ENCODE data around the gene SRBD1. TPM values are rescaled to one million over a fixed set of nuclear protein-coding genes. Genes with fewer than 3 reads are reported as not detected.

The SRBD1 gene
- total and polyA plus RNA-seq, 2 donors (not counting 1 experiment from before 2014, with no cell fraction given), result 9.6 to 18.7 TPM

GRCh38 chr2:45591073-45591472 lies 20.0 kb downstream of the SRBD1 start:
- no peak overlapping the region for H2AFZ ChIP-seq (ENCODE audit: low read length)
- TF ChIP-seq EZH2 (IDR thresholded peaks at IDR 0.05; ENCODE audit: low read length, missing control alignments), result no peak
- TF ChIP-seq, protein P1, sequence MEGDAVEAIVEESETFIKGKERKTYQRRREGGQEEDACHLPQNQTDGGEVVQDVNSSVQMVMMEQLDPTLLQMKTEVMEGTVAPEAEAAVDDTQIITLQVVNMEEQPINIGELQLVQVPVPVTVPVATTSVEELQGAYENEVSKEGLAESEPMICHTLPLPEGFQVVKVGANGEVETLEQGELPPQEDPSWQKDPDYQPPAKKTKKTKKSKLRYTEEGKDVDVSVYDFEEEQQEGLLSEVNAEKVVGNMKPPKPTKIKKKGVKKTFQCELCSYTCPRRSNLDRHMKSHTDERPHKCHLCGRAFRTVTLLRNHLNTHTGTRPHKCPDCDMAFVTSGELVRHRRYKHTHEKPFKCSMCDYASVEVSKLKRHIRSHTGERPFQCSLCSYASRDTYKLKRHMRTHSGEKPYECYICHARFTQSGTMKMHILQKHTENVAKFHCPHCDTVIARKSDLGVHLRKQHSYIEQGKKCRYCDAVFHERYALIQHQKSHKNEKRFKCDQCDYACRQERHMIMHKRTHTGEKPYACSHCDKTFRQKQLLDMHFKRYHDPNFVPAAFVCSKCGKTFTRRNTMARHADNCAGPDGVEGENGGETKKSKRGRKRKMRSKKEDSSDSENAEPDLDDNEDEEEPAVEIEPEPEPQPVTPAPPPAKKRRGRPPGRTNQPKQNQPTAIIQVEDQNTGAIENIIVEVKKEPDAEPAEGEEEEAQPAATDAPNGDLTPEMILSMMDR (conservative IDR thresholded peaks at IDR 0.05 in 1 of 2, IDR thresholded peaks at IDR 0.05 in 1 of 2; ENCODE audit: low read depth in 1 of 2, low read length in 2 of 2), result no peak
- H3K36me3 ChIP-seq (ENCODE audit: control insufficient read depth, insufficient read depth, low read length), result no peaks in the 10 kb centered on the region
- H3K9me3 ChIP-seq (ENCODE audit: control insufficient read depth, insufficient read depth, low read depth, low read length), result no peaks in the 10 kb centered on the region
- no peak overlapping the region for H3K4me2 ChIP-seq (ENCODE audit: extremely low read depth, insufficient read depth, low read length)
- no peak overlapping the region for H3K27ac ChIP-seq (ENCODE audit: insufficient read depth, low read length)
- H4K20me1 ChIP-seq (ENCODE audit: control insufficient read depth, extremely low read depth, insufficient read depth, low read length), result no peaks in the 10 kb centered on the region
- no peaks in the 10 kb centered on the region for H3K79me2 ChIP-seq (ENCODE audit: control insufficient read depth, insufficient read depth, low read length)
- DNase-seq (ENCODE audit: low read depth in 2 of 2), result peak in 1 of 2 donors; percentile 25
- no peak overlapping the region for H3K9ac ChIP-seq (ENCODE audit: insufficient read depth, low read length)
- no peaks in the 10 kb centered on the region for H3K4me1 ChIP-seq (ENCODE audit: control insufficient read depth, extremely low read depth, insufficient read depth, low read length)
- H3K27me3 ChIP-seq (ENCODE audit: control insufficient read depth, insufficient read depth, low read length), result no peaks in the 10 kb centered on the region
- no peak overlapping the region for H3K4me3 ChIP-seq (replicated peaks in 1 of 4; ENCODE audit: control extremely low read depth in 1 of 4, insufficient read depth in 1 of 4, low read depth in 3 of 4, low read length in 4 of 4)

- no peaks in the 10 kb centered on the region for H3K79me2 ChIP-seq (ENCODE audit: control insufficient read depth, insufficient read depth, low read length)
- no peak overlapping the region for H2AFZ ChIP-seq (ENCODE audit: low read length)
- TF ChIP-seq EZH2 (IDR thresholded peaks at IDR 0.05; ENCODE audit: low read length, missing control alignments), result no peak
- TF ChIP-seq, protein P1 (conservative IDR thresholded peaks at IDR 0.05 in 1 of 2, IDR thresholded peaks at IDR 0.05 in 1 of 2; ENCODE audit: low read depth in 1 of 2, low read length in 2 of 2), result no peak
- peak in 1 of 2 donors; percentile 12 for DNase-seq (ENCODE audit: low read depth in 2 of 2)
- H3K4me3 ChIP-seq (replicated peaks in 1 of 4; ENCODE audit: control extremely low read depth in 1 of 4, insufficient read depth in 1 of 4, low read depth in 3 of 4, low read length in 4 of 4), result no peak overlapping the region
- no peak overlapping the region for H3K4me2 ChIP-seq (ENCODE audit: extremely low read depth, insufficient read depth, low read length)
- H3K9ac ChIP-seq (ENCODE audit: insufficient read depth, low read length), result no peak overlapping the region
- H3K9me3 ChIP-seq (ENCODE audit: control insufficient read depth, insufficient read depth, low read depth, low read length), result no peaks in the 10 kb centered on the region
- no peaks in the 10 kb centered on the region for H4K20me1 ChIP-seq (ENCODE audit: control insufficient read depth, extremely low read depth, insufficient read depth, low read length)
- H3K27ac ChIP-seq (ENCODE audit: insufficient read depth, low read length), result no peak overlapping the region
- H3K27me3 ChIP-seq (ENCODE audit: control insufficient read depth, insufficient read depth, low read length), result no peaks in the 10 kb centered on the region
- H3K36me3 ChIP-seq (ENCODE audit: control insufficient read depth, insufficient read depth, low read length), result no peaks in the 10 kb centered on the region
- H3K4me1 ChIP-seq (ENCODE audit: control insufficient read depth, extremely low read depth, insufficient read depth, low read length), result no peaks in the 10 kb centered on the region
Measured at GRCh38 chr2:45588158-45588829, 22.8 kb downstream of the SRBD1 start.

DNA sequence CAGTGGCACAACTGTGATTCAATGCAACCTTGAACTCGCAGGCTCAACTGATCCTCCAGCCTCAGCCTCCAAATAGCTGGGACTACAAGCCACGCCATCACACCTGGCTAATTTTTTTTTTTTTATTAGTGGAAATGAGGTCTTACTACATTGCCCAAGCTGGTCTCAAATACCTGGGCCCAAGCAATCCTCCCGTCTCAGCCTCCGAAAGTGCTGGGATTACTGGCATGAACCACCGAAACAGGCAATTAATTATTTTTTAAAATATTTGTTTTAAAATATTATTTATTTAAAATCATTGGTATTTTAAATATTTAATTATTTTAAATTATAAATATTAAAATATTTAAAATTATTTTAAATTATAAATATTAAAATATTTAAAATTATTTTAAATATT lies 24.5 kb downstream of the SRBD1 start:
- Histone ChIP-seq H3K27ac (ENCODE audit: insufficient read depth, low read length) (no peak overlapping the region), H3K9ac (ENCODE audit: insufficient read depth, low read length) (no peak overlapping the region), H3K4me1 (ENCODE audit: control insufficient read depth, extremely low read depth, insufficient read depth, low read length) (no peaks in the 10 kb centered on the region), H3K79me2 (ENCODE audit: control insufficient read depth, insufficient read depth, low read length) (no peaks in the 10 kb centered on the region), H3K4me2 (ENCODE audit: extremely low read depth, insufficient read depth, low read length) (no peak overlapping the region), H2AFZ (ENCODE audit: low read length) (no peak overlapping the region), H3K36me3 (ENCODE audit: control insufficient read depth, insufficient read depth, low read length) (no peaks in the 10 kb centered on the region), H3K27me3 (ENCODE audit: control insufficient read depth, insufficient read depth, low read length) (no peaks in the 10 kb centered on the region), H4K20me1 (ENCODE audit: control insufficient read depth, extremely low read depth, insufficient read depth, low read length) (no peaks in the 10 kb centered on the region), H3K9me3 (ENCODE audit: control insufficient read depth, insufficient read depth, low read depth, low read length) (no peaks in the 10 kb centered on the region), H3K4me3 (replicated peaks in 1 of 4; ENCODE audit: control extremely low read depth in 1 of 4, insufficient read depth in 1 of 4, low read depth in 3 of 4, low read length in 4 of 4) (no peak overlapping the region)
- TF ChIP-seq EZH2 (IDR thresholded peaks at IDR 0.05; ENCODE audit: low read length, missing control alignments), result no peak
- TF ChIP-seq, protein P1 (conservative IDR thresholded peaks at IDR 0.05 in 1 of 2, IDR thresholded peaks at IDR 0.05 in 1 of 2; ENCODE audit: low read depth in 1 of 2, low read length in 2 of 2), result no peak
- no peak for DNase-seq (ENCODE audit: low read depth in 2 of 2)

All from fibroblast of lung (primary cell).